NCI-H345 (cell line): ENCODE data around the gene RGS8.

Experiments used
- DNase-seq: peaks from one replicate; lab custom pipeline; 2025; lab: John Stamatoyannopoulos, UW

Gene RGS8

GRCh38 chr1:182684116-182684828 is at the start of gene RGS8:
Gene RGS8, minus strand, starts transcription at chr1:182684587. Its CDS starts 14,938 bp downstream, at chr1:182669649.
- DNase-seq = peak; percentile 55

- no peak for DNase-seq
These were observed 47.6 kb upstream of the RGS8 start for GRCh38 chr1:182731852-182732575.

- DNase-seq = no peak
These were observed 42.5 kb upstream of the RGS8 start for GRCh38 chr1:182726912-182727311.

- no peak for DNase-seq
These were observed 41.2 kb upstream of the RGS8 start for GRCh38 chr1:182725259-182726255.

GRCh38 chr1:182724215-182724614 is 39.8 kb upstream of the RGS8 start:
- DNase-seq = no peak

- DNase-seq = no peak
These were observed 38.8 kb upstream of the RGS8 start for GRCh38 chr1:182723200-182723599.

- DNase-seq = no peak
These were observed 37.1 kb upstream of the RGS8 start for GRCh38 chr1:182721525-182721924.

- no peak for DNase-seq
These were observed 36.1 kb upstream of the RGS8 start for GRCh38 chr1:182720463-182720862.

GRCh38 chr1:182719553-182719952 is 35.2 kb upstream of the RGS8 start:
- DNase-seq = no peak

GRCh38 chr1:182718311-182718710 is 33.9 kb upstream of the RGS8 start:
- no peak for DNase-seq

- DNase-seq = no peak
These were observed 32.6 kb upstream of the RGS8 start for GRCh38 chr1:182716740-182717720.

- no peak for DNase-seq
These were observed 31.1 kb upstream of the RGS8 start for GRCh38 chr1:182715531-182715930.

- DNase-seq = no peak
These were observed 30.2 kb upstream of the RGS8 start for GRCh38 chr1:182714546-182714945.

GRCh38 chr1:182713939-182714338 is 29.6 kb upstream of the RGS8 start:
- no peak for DNase-seq

- no peak for DNase-seq
These were observed 29.1 kb upstream of the RGS8 start for GRCh38 chr1:182713492-182713891.

- no peak for DNase-seq
These were observed 25.5 kb upstream of the RGS8 start for GRCh38 chr1:182709855-182710254.

- DNase-seq = no peak
These were observed 24.9 kb upstream of the RGS8 start for GRCh38 chr1:182709225-182709764.

GRCh38 chr1:182707122-182707521 is 22.7 kb upstream of the RGS8 start:
- no peak for DNase-seq

- DNase-seq = no peak
These were observed 20.3 kb upstream of the RGS8 start for GRCh38 chr1:182704677-182705076.

GRCh38 chr1:182703539-182703938 is 19.2 kb upstream of the RGS8 start:
- DNase-seq = peak; percentile 62
